ENCODE data around the gene ZP1. TPM values are rescaled to one million over a fixed set of nuclear protein-coding genes. Genes with fewer than 3 reads are reported as not detected.

Gene ZP1
- total RNA-seq, 2 experiments from 2014 or later = 0.44 to 0.60 TPM

GRCh38 chr11:60836866-60837515 is 30.4 kb upstream of the ZP1 start:
- POLR2A ChIA-PET = interaction anchor here (1.3 kb wide), 1 partner anchor 30 kb away, joined by 3 read pairs; the partner anchor contains the start of gene ZP1
- peaks cover 1% of the 10 kb centered on the region for H3K27me3 Mint-ChIP-seq
- H3K4me1 Mint-ChIP-seq = peaks cover 26% of the 10 kb centered on the region
- H3K27ac Mint-ChIP-seq = peak overlapping the region; percentile 2
- H3K9me3 Mint-ChIP-seq = no peaks in the 10 kb centered on the region
- no peak for ATAC-seq (ENCODE audit: low read depth)
- H3K4me3 Mint-ChIP-seq = no peak overlapping the region
- no peak for DNase-seq
- no peaks in the 10 kb centered on the region for H3K36me3 Mint-ChIP-seq

- Mint-ChIP-seq H3K36me3 (no peaks in the 10 kb centered on the region), H3K9me3 (no peaks in the 10 kb centered on the region), H3K27me3 (no peaks in the 10 kb centered on the region), H3K27ac (no peak overlapping the region), H3K4me3 (no peak overlapping the region), H3K4me1 (peaks cover 29% of the 10 kb centered on the region)
- ATAC-seq (ENCODE audit: low read depth) = no peak
- DNase-seq = no peak
- POLR2A ChIA-PET = no interaction called here
These were observed 29.2 kb upstream of the ZP1 start for GRCh38 chr11:60838132-60838531.

DNA sequence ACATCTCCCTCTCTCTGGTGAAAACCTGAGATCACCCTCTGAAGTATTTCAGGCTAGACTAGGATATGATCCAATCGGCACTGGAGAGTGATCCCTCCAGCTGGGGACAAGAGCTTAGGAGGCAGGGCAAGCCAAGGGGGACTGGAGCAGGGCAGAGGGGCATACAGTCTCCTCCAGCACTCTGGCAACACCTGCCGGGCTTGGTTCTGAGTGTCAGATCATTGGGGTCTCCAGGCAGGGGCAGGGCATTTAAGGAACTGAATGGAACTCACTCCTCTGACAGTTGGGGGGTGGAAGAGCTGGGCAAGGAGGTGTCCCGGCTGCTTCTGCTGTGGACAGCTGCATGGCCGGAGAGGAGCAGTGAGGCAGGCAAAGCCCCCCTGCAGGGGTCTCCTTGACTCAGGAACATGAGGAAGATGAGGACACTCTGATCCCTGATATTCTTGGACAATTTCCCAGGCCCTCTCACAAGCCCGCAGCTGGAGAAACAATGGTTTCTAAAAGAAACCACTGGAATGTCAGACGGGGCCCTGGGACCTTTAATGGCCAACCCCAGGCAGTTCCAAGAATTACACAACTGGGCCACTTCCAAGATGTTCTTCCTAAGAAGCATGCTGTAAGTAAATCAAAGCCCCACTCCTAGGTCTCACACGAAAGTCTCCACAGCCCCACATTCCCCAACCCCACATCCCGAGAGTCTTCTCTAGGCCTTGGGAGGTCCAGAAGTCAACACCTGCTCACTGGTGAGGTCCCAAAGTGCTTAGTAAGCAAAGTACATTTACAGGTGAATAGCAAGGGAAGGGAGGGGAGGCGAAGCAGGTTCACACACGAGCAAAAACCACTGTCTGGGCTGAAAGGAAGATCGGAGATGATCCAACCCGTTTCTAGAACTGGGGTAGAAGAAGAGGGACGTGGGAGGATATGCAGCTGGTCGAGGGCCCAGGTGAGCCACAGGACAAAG is 26.6 kb upstream of the ZP1 start:
- peaks cover 4% of the 10 kb centered on the region for H3K36me3 Mint-ChIP-seq
- peak overlapping the region; percentile 29 for H3K4me3 Mint-ChIP-seq
- no peaks in the 10 kb centered on the region for H3K9me3 Mint-ChIP-seq
- H3K4me1 Mint-ChIP-seq = peaks cover 42% of the 10 kb centered on the region
- H3K27ac Mint-ChIP-seq = peak overlapping the region; percentile 94
- ATAC-seq (ENCODE audit: low read depth) (no peak), DNase-seq (no peak)
- POLR2A ChIA-PET = interaction anchor here (2.6 kb wide), 1 partner anchor 28 kb away, joined by 10 read pairs; no protein-coding TSS in a partner anchor
- H3K27me3 Mint-ChIP-seq = no peaks in the 10 kb centered on the region

DNA sequence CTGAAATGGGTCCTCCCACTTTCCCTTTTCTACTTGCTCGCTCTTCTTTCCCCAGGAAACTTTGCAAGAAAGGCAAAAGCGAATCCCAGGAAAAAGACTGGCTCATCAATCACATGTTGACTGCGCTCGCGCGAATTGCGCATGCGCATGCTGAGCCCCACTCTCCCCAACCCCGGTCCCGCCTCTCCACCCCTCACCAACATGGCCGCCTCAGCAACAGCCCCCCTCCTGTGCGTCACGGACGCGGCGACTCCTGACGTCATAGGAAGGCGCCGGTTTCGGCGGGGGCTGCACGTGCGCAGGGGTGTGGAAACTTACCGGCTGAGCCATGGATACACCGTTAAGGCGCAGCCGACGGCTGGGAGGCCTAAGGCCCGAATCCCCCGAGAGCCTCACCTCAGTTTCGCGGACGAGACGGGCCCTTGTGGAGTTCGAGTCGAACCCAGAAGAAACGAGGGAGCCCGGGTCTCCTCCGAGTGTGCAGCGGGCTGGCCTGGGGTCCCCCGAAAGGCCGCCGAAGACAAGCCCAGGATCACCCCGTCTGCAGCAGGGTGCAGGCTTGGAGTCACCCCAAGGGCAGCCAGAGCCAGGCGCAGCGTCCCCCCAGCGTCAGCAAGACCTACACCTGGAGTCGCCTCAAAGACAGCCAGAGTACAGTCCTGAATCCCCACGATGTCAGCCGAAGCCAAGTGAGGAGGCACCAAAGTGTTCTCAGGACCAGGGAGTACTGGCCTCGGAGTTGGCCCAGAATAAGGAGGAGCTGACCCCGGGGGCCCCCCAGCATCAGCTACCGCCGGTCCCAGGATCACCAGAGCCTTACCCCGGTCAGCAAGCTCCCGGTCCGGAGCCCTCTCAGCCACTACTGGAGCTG is 25.3 kb upstream of the ZP1 start, which contains the start of gene CCDC86:
Gene CCDC86 (plus strand): TSS at position 317 of the 871 bp plus-strand sequence. CDS start 12 bp downstream, at position 329.
- POLR2A ChIA-PET = interaction anchor here (0.7 to 2.6 kb wide), 5 partner anchors 14 to 72 kb away, joined by 3 to 13 read pairs (median 6); partner anchors contain the start of genes PTGDR2, TMEM109 and ZP1
- Mint-ChIP-seq H3K4me3 (peak within 1 kb of the TSS; percentile 89), H3K27me3 (no peaks in the 10 kb centered on the region), H3K4me1 (peaks cover 38% of the 10 kb centered on the region), H3K9me3 (no peaks in the 10 kb centered on the region), H3K27ac (peak within 1 kb of the TSS; percentile 94), H3K36me3 (peaks cover 4% of the 10 kb centered on the region)
- ATAC-seq (ENCODE audit: low read depth) (peak; percentile 93), DNase-seq (peak; percentile 99)

GRCh38 chr11:60842668-60843600 is 24.4 kb upstream of the ZP1 start:
- POLR2A ChIA-PET = interaction anchor here (0.7 to 2.6 kb wide), 5 partner anchors 13 to 71 kb away, joined by 3 to 13 read pairs (median 6); partner anchors contain the start of genes PTGDR2, TMEM109 and ZP1
- ATAC-seq (ENCODE audit: low read depth) (no peak), DNase-seq (no peak)
- H3K9me3 Mint-ChIP-seq = no peaks in the 10 kb centered on the region
- peak overlapping the region; percentile 89 for H3K4me3 Mint-ChIP-seq
- H3K27ac Mint-ChIP-seq = peak overlapping the region; percentile 94
- peaks cover 4% of the 10 kb centered on the region for H3K36me3 Mint-ChIP-seq
- peaks cover 35% of the 10 kb centered on the region for H3K4me1 Mint-ChIP-seq
- H3K27me3 Mint-ChIP-seq = no peaks in the 10 kb centered on the region

DNA sequence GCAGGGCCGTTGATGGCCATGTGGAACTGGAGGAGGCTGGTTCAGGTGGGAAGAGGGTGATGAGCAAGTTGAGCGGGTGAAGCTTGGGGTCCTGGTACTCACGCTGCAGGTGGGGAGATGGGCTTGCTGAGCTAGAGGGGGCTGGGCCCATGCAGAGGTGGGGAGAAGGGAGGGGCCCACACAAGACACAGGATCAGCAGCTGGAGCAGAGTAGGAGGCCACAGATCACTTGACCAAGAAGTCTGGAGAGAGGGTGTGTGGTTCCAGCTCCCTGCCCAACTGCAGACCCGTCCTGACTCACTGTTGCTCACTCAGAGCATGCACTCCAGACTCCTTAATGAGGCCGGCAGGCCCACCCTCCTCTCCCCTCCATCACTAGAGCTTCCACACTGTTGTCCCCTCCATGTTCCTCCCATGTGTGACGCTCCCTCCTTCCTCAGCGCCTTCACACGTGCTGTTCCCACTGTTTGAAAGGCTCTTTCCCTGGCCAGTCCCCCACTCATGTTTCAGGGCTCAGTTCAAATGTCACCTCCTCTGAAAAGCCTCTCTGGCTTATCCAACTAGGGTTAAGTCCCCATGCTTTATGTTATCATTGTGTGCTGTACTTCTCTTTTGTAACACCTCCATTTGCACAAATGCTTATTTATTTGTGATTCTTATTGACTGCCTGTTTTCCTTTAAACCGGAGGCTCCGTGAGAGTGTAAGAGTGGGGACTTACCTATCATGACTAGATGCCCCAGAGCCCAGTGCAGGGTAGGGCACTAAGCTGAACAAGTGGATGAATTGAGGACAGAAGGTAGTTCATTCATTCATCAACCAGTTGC is 23.1 kb upstream of the ZP1 start:
- Mint-ChIP-seq H3K36me3 (peaks cover 4% of the 10 kb centered on the region), H3K4me1 (peaks cover 35% of the 10 kb centered on the region), H3K9me3 (no peaks in the 10 kb centered on the region), H3K4me3 (peak overlapping the region; percentile 89), H3K27ac (peak overlapping the region; percentile 94), H3K27me3 (no peaks in the 10 kb centered on the region)
- DNase-seq (no peak), ATAC-seq (ENCODE audit: low read depth) (no peak)
- POLR2A ChIA-PET = interaction anchor here (1.1 kb wide), 1 partner anchor 20 kb away, joined by 4 read pairs; no protein-coding TSS in a partner anchor

GRCh38 chr11:60844870-60845221 is 22.5 kb upstream of the ZP1 start:
- no peak for DNase-seq
- POLR2A ChIA-PET = interaction anchor here (1.0 kb wide), 1 partner anchor 26 kb away, joined by 3 read pairs; no protein-coding TSS in a partner anchor
- peaks cover 4% of the 10 kb centered on the region for H3K36me3 Mint-ChIP-seq
- H3K27me3 Mint-ChIP-seq = no peaks in the 10 kb centered on the region
- peak overlapping the region; percentile 89 for H3K4me3 Mint-ChIP-seq
- no peak overlapping the region for H3K27ac Mint-ChIP-seq
- no peak for ATAC-seq (ENCODE audit: low read depth)
- H3K9me3 Mint-ChIP-seq = no peaks in the 10 kb centered on the region
- peaks cover 35% of the 10 kb centered on the region for H3K4me1 Mint-ChIP-seq

GRCh38 chr11:60845338-60845737 is 22.0 kb upstream of the ZP1 start:
- Mint-ChIP-seq H3K36me3 (peaks cover 4% of the 10 kb centered on the region), H3K27ac (peak overlapping the region; percentile 63), H3K4me3 (peak overlapping the region; percentile 0), H3K9me3 (no peaks in the 10 kb centered on the region), H3K4me1 (peaks cover 35% of the 10 kb centered on the region), H3K27me3 (no peaks in the 10 kb centered on the region)
- ATAC-seq (ENCODE audit: low read depth) (no peak), DNase-seq (no peak)
- POLR2A ChIA-PET = interaction anchor here (1.0 kb wide), 1 partner anchor 26 kb away, joined by 3 read pairs; no protein-coding TSS in a partner anchor

DNA sequence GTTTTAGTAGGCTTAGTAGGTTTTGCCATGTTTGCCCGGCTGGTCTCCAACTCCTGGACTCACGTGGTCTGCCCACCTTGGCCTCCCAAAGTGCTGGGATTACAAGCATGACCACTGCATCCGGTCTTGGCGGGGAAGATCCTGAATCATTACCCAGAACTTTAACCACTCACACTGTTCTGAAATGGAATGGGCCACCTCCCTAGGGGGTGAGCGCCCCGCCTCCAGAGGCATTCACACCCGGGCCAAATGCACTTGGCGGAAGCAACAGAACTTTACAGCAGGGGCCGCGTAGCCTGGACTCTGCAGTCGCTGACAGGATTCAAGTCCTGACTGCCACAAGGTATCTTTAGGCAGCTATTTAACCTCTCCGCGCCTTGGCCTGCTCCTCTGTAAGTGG is 20.1 kb upstream of the ZP1 start:
- POLR2A ChIA-PET = interaction anchor here (1.5 kb wide), 1 partner anchor 8 kb away, joined by 4 read pairs; the partner anchor contains the start of gene PTGDR2
- H3K9me3 Mint-ChIP-seq = no peaks in the 10 kb centered on the region
- H3K4me1 Mint-ChIP-seq = peaks cover 28% of the 10 kb centered on the region
- H3K36me3 Mint-ChIP-seq = peaks cover 15% of the 10 kb centered on the region
- H3K27ac Mint-ChIP-seq = no peak overlapping the region
- DNase-seq = no peak
- ATAC-seq (ENCODE audit: low read depth) = no peak
- no peak overlapping the region for H3K4me3 Mint-ChIP-seq
- H3K27me3 Mint-ChIP-seq = no peaks in the 10 kb centered on the region

- no peak overlapping the region for H3K27ac Mint-ChIP-seq
- ATAC-seq (ENCODE audit: low read depth) = no peak
- H3K36me3 Mint-ChIP-seq = peaks cover 15% of the 10 kb centered on the region
These were observed 19.4 kb upstream of the ZP1 start for GRCh38 chr11:60847896-60848295.

GRCh38 chr11:60848714-60849151 is 18.6 kb upstream of the ZP1 start:
- no peak for ATAC-seq (ENCODE audit: low read depth)

More at GRCh38 chr11:60847896-60848295, 19.4 kb upstream of the ZP1 start:
- Mint-ChIP-seq H3K4me3 (no peak overlapping the region), H3K9me3 (no peaks in the 10 kb centered on the region), H3K27me3 (no peaks in the 10 kb centered on the region), H3K4me1 (peaks cover 25% of the 10 kb centered on the region)
- no peak for DNase-seq
- POLR2A ChIA-PET = no interaction called here

More at GRCh38 chr11:60848714-60849151, 18.6 kb upstream of the ZP1 start:
- H3K4me3 Mint-ChIP-seq = no peak overlapping the region
- POLR2A ChIA-PET = interaction anchor here (1.1 kb wide), 1 partner anchor 23 kb away, joined by 4 read pairs; no protein-coding TSS in a partner anchor
- no peak for DNase-seq
- H3K27me3 Mint-ChIP-seq = no peaks in the 10 kb centered on the region
- H3K36me3 Mint-ChIP-seq = peaks cover 15% of the 10 kb centered on the region
- H3K27ac Mint-ChIP-seq = peak overlapping the region; percentile 12
- H3K9me3 Mint-ChIP-seq = no peaks in the 10 kb centered on the region
- peaks cover 17% of the 10 kb centered on the region for H3K4me1 Mint-ChIP-seq
